ENCODE data around the gene NCOA3. TPM values are rescaled to one million over a fixed set of nuclear protein-coding genes. Genes with fewer than 3 reads are reported as not detected.
"Not testable (repeated sequence)": the region's sequence is repeated elsewhere in the genome, so short reads cannot be mapped to it uniquely, and the experiment has no call there.

Gene NCOA3
- total and polyA plus RNA-seq, 2 experiments from 2014 or later, result 6.7 to 25.8 TPM

GRCh38 chr20:47577314-47577713, 75.6 kb downstream of the NCOA3 start (continued):
- TF ChIP-seq CTCF (conservative IDR thresholded peaks at IDR 0.05; ENCODE audit: low read depth in 2 of 2), result no peak

GRCh38 chr20:47578543-47578942, 76.9 kb downstream of the NCOA3 start:
- Histone ChIP-seq H2AFZ (no peak overlapping the region), H3K4me2 (no peak overlapping the region), H3K4me1 (ENCODE audit: insufficient read depth) (peaks cover 51% of the 10 kb centered on the region), H3K79me2 (replicated peaks; ENCODE audit: insufficient read depth) (peaks cover 84% of the 10 kb centered on the region), H3K4me3 (no peak overlapping the region), H3K36me3 (ENCODE audit: insufficient read depth) (no peaks in the 10 kb centered on the region), H4K20me1 (replicated peaks; ENCODE audit: insufficient read depth) (no peaks in the 10 kb centered on the region), H3K27me3 (ENCODE audit: insufficient read depth) (no peaks in the 10 kb centered on the region), H3K9me2 (ENCODE audit: insufficient read depth) (no peaks in the 10 kb centered on the region), H3F3A (replicated peaks; ENCODE audit: low read depth) (no peaks in the 10 kb centered on the region), H3K27ac (ENCODE audit: low read depth) (no peak overlapping the region)
- Mint-ChIP-seq H3K9me3 (no peaks in the 10 kb centered on the region), H3K4me1 (peaks cover 46% of the 10 kb centered on the region), H3K27me3 (ENCODE audit: insufficient read depth, low read depth, poor library complexity) (no peaks in the 10 kb centered on the region), H3K27ac (no peak overlapping the region), H3K4me3 (no peak overlapping the region), H3K36me3 (ENCODE audit: low read depth) (no peaks in the 10 kb centered on the region)
- no peak for ATAC-seq
- TF ChIP-seq NANOG (IDR thresholded peaks at IDR 0.05; ENCODE audit: borderline replicate concordance) (no peak), STAT1 (IDR thresholded peaks at IDR 0.05; ENCODE audit: unreplicated experiment) (no peak), ETS1 (IDR thresholded peaks at IDR 0.05) (no peak)
- DNase-seq (ENCODE audit: low spot score), result no peak

- not testable (repeated sequence) for H3K9me2 ChIP-seq (ENCODE audit: insufficient read depth); H3K4me2 ChIP-seq; H3K4me3 Mint-ChIP-seq; H3K27me3 Mint-ChIP-seq (ENCODE audit: insufficient read depth, low read depth, poor library complexity); H3K36me3 ChIP-seq (ENCODE audit: insufficient read depth); ATAC-seq; H3K4me3 ChIP-seq; H2AFZ ChIP-seq; H3K27me3 ChIP-seq (ENCODE audit: insufficient read depth); H3K36me3 Mint-ChIP-seq (ENCODE audit: low read depth); H3K27ac ChIP-seq (ENCODE audit: low read depth); H3F3A ChIP-seq (replicated peaks; ENCODE audit: low read depth); H4K20me1 ChIP-seq (replicated peaks; ENCODE audit: insufficient read depth); H3K27ac Mint-ChIP-seq; DNase-seq (ENCODE audit: low spot score); H3K9me3 Mint-ChIP-seq
- peaks cover 34% of the 10 kb centered on the region for H3K4me1 ChIP-seq (ENCODE audit: insufficient read depth)
- H3K79me2 ChIP-seq (replicated peaks; ENCODE audit: insufficient read depth), result peaks cover 64% of the 10 kb centered on the region
- H3K4me1 Mint-ChIP-seq, result peaks cover 33% of the 10 kb centered on the region
These were observed 79.0 kb downstream of the NCOA3 start for GRCh38 chr20:47580686-47581085.

GRCh38 chr20:47581090-47581489, 79.4 kb downstream of the NCOA3 start:
- Mint-ChIP-seq H3K4me1 (peaks cover 30% of the 10 kb centered on the region), H3K4me3 (no peak overlapping the region), H3K27ac (peak overlapping the region; percentile 9; the same call in 1 of the 2 replicates)
- TF ChIP-seq REST (IDR thresholded peaks at IDR 0.05; ENCODE audit: unreplicated experiment) (no peak), POLR2AphosphoS5 (IDR thresholded peaks at IDR 0.05; ENCODE audit: low read depth) (no peak)

More at GRCh38 chr20:47581090-47581489, 79.4 kb downstream of the NCOA3 start:
- ATAC-seq (no peak), DNase-seq (ENCODE audit: low spot score) (no peak)
- H3F3A ChIP-seq (replicated peaks; ENCODE audit: low read depth), result no peaks in the 10 kb centered on the region
- Mint-ChIP-seq H3K9me3 (no peaks in the 10 kb centered on the region), H3K27me3 (ENCODE audit: insufficient read depth, low read depth, poor library complexity) (no peaks in the 10 kb centered on the region), H3K36me3 (ENCODE audit: low read depth) (no peaks in the 10 kb centered on the region)
- peaks cover 60% of the 10 kb centered on the region for H3K79me2 ChIP-seq (replicated peaks; ENCODE audit: insufficient read depth)
- no peak overlapping the region for H2AFZ ChIP-seq
- no peak overlapping the region for H3K4me2 ChIP-seq
- H4K20me1 ChIP-seq (replicated peaks; ENCODE audit: insufficient read depth), result no peaks in the 10 kb centered on the region
- peaks cover 32% of the 10 kb centered on the region for H3K4me1 ChIP-seq (ENCODE audit: insufficient read depth)
- H3K36me3 ChIP-seq (ENCODE audit: insufficient read depth), result no peaks in the 10 kb centered on the region
- no peaks in the 10 kb centered on the region for H3K9me2 ChIP-seq (ENCODE audit: insufficient read depth)
- no peak overlapping the region for H3K4me3 ChIP-seq
- no peak overlapping the region for H3K27ac ChIP-seq (ENCODE audit: low read depth)
- H3K27me3 ChIP-seq (ENCODE audit: insufficient read depth), result no peaks in the 10 kb centered on the region

Data from GM23338 (cell line).